Tracheal epithelial cell (primary cell): ENCODE results near the gene MAN2C1. TPM values are rescaled to one million over a fixed set of nuclear protein-coding genes. Genes with fewer than 3 reads are reported as not detected.

Source experiments
- total RNA-seq: library from RNA; depleted of rRNA; stranded (reverse); fragments of >200 nt; gene quantifications from 2 replicates; pipeline ENCODE4 v1.2.1, GENCODE V29; 2014

Gene MAN2C1
- 77.8 and 89.3 TPM in 2 replicates for total RNA-seq

GRCh38 chr15:75367913-75368688 lies at the start of gene MAN2C1:
Gene MAN2C1 (minus strand): TSS chr15:75368607. CDS start chr15:75368583, 24 bp downstream.

DNA sequence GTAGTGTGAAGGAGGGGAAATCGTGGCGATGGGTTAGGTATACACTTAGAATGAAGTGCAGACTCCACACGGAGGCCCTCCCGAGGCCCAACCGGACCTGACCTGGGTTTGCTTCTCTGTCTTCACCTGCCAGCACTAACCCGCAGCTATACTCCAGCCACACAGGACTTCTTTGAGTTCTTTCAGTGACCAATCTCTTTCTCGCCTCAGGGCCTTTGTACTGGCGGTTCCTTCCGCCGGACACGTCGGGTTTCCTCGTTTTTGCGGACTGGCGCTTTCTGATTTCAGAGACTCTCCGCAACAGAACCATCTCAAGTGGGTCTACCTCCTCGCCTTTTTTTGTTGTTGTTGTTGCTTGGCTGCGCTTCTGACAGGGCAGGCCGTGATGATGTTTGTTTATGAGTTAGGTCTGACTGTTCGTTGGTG lies 21.6 kb downstream of the MAN2C1 start, which contains the start of gene NEIL1:
Gene NEIL1 (plus strand): TSS at position 244 of the 426 bp plus-strand sequence. CDS start 1,867 bp downstream, outside the sequence.

DNA sequence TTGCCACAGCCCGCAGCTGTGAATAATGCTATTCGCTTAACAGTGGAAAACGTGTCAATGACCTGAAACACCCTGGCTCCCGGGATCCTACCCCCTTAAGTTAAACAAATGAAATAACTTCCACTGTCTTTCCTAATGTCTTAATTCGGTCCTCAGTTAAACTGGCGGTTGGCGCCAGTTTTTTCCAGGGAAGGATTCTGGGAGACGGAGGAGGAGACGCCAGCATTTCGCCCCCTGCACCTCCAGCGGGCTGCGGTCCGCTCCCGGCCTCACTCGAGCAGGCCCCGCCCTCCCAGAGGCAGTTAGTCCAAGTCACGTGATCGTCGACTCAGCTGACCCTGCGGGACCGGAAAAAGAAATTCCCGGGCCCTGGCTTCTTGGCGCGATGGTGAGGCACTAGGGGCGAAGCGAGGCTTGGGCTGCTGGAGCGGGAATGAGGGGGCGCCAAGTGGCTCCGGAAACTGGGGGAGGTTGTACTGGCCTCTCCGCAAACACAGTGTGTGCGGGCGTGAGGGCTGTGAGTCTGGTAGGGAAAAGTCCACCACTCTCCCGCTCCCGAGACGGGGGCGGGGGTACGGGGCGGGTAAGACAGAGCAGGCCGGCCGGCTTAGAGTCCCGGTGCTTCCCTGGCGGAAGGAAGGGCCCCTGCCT lies 32.6 kb downstream of the MAN2C1 start, which contains the start of gene COMMD4:
Gene COMMD4 (plus strand): TSS at position 359 of the 651 bp plus-strand sequence. CDS start 27 bp downstream, at position 386.

Other genes starting within 250 kb of the MAN2C1 start
- gene C15orf39, start 166.7 kb downstream of the MAN2C1 start, total RNA-seq = 2.6 and 5.1 TPM in 2 replicates
- gene GOLGA6C, start 110.3 kb downstream of the MAN2C1 start, total RNA-seq = not detected in 2 replicates
- gene GOLGA6D, start 85.8 kb downstream of the MAN2C1 start, total RNA-seq = not detected in 2 replicates
- 36.7 and 45.5 TPM in 2 replicates for gene COMMD4, start 32.5 kb downstream of the MAN2C1 start, total RNA-seq
- gene NEIL1, start 21.6 kb downstream of the MAN2C1 start, total RNA-seq = 10.4 and 13.7 TPM in 2 replicates
- 19.8 and 25.2 TPM in 2 replicates for gene SIN3A, start 83.1 kb upstream of the MAN2C1 start, total RNA-seq
- 17.3 and 17.4 TPM in 2 replicates for gene PTPN9, start 210.7 kb upstream of the MAN2C1 start, total RNA-seq